Mononuclear cell (primary cell): Measurements from ENCODE around the gene CHCHD6. TPM values are rescaled to one million over a fixed set of nuclear protein-coding genes. Genes with fewer than 3 reads are reported as not detected.

Experiments used
- H3K27me3 ChIP-seq: 2 replicates; pipeline ENCODE4 v1.6.0; 2011; ENCODE audit warnings: low read length, control low read depth; ENCODE audit not compliant: insufficient read depth
- H3K4me1 ChIP-seq: 2 replicates; pipeline ENCODE4 v1.5.1; 2011; ENCODE audit warnings: mild to moderate bottlenecking, low read length, control low read depth; ENCODE audit not compliant: insufficient read depth
- H3K4me3 ChIP-seq: 2 replicates; pipeline ENCODE4 v1.5.1; 2011; ENCODE audit warnings: mild to moderate bottlenecking, low read length, moderate library complexity
- H3K9me3 ChIP-seq: 2 replicates; pipeline ENCODE4 v1.5.1; 2011; ENCODE audit warnings: low read depth, mild to moderate bottlenecking, control low read depth, low read length
- total RNA-seq: library from RNA; depleted of rRNA; stranded (reverse); fragments of >200 nt; gene quantifications from one replicate; pipeline ENCODE4 v1.2.3, GENCODE V29; 2012

The CHCHD6 gene
- total RNA-seq, 1 donor = 3.4 TPM

GRCh38 chr3:126945891-126946290, 241.9 kb downstream of the CHCHD6 start:
- no peak overlapping the region for H3K4me3 ChIP-seq
- no peaks in the 10 kb centered on the region for H3K9me3 ChIP-seq
- H3K4me1 ChIP-seq = peaks cover 12% of the 10 kb centered on the region
- no peaks in the 10 kb centered on the region for H3K27me3 ChIP-seq

GRCh38 chr3:126946405-126946804, 242.4 kb downstream of the CHCHD6 start:
- Histone ChIP-seq H3K4me3 (no peak overlapping the region), H3K27me3 (no peaks in the 10 kb centered on the region), H3K9me3 (no peaks in the 10 kb centered on the region), H3K4me1 (peaks cover 12% of the 10 kb centered on the region)

- no peaks in the 10 kb centered on the region for H3K9me3 ChIP-seq
- H3K4me3 ChIP-seq = no peak overlapping the region
- peaks cover 12% of the 10 kb centered on the region for H3K4me1 ChIP-seq
- no peaks in the 10 kb centered on the region for H3K27me3 ChIP-seq
These were observed 243.4 kb downstream of the CHCHD6 start for GRCh38 chr3:126947429-126947828.

- H3K4me3 ChIP-seq = no peak overlapping the region
- H3K9me3 ChIP-seq = no peaks in the 10 kb centered on the region
- H3K27me3 ChIP-seq = no peaks in the 10 kb centered on the region
- H3K4me1 ChIP-seq = peaks cover 14% of the 10 kb centered on the region
These were observed 245.0 kb downstream of the CHCHD6 start for GRCh38 chr3:126948980-126949535.

- H3K4me1 ChIP-seq = peaks cover 24% of the 10 kb centered on the region
- H3K27me3 ChIP-seq = no peaks in the 10 kb centered on the region
- no peak overlapping the region for H3K4me3 ChIP-seq
- no peaks in the 10 kb centered on the region for H3K9me3 ChIP-seq
These were observed 247.5 kb downstream of the CHCHD6 start for GRCh38 chr3:126951561-126951960.

GRCh38 chr3:126952261-126952982, 248.4 kb downstream of the CHCHD6 start:
- Histone ChIP-seq H3K9me3 (no peaks in the 10 kb centered on the region), H3K27me3 (no peaks in the 10 kb centered on the region), H3K4me1 (peaks cover 22% of the 10 kb centered on the region), H3K4me3 (no peak overlapping the region)

- H3K4me3 ChIP-seq = no peak overlapping the region
- peaks cover 17% of the 10 kb centered on the region for H3K4me1 ChIP-seq
- H3K27me3 ChIP-seq = no peaks in the 10 kb centered on the region
- no peaks in the 10 kb centered on the region for H3K9me3 ChIP-seq
These were observed 249.1 kb downstream of the CHCHD6 start for GRCh38 chr3:126952983-126953660.

GRCh38 chr3:126954141-126954842, 250.3 kb downstream of the CHCHD6 start:
- peaks cover 13% of the 10 kb centered on the region for H3K4me1 ChIP-seq
- no peaks in the 10 kb centered on the region for H3K9me3 ChIP-seq
- no peaks in the 10 kb centered on the region for H3K27me3 ChIP-seq
- H3K4me3 ChIP-seq = no peak overlapping the region

GRCh38 chr3:126955004-126955790, 251.2 kb downstream of the CHCHD6 start:
- Histone ChIP-seq H3K9me3 (no peaks in the 10 kb centered on the region), H3K27me3 (no peaks in the 10 kb centered on the region), H3K4me3 (no peak overlapping the region), H3K4me1 (peaks cover 13% of the 10 kb centered on the region)

GRCh38 chr3:126956361-126956760, 252.3 kb downstream of the CHCHD6 start:
- Histone ChIP-seq H3K27me3 (no peaks in the 10 kb centered on the region), H3K4me1 (peaks cover 13% of the 10 kb centered on the region), H3K9me3 (no peaks in the 10 kb centered on the region), H3K4me3 (no peak overlapping the region)

- no peak overlapping the region for H3K4me3 ChIP-seq
- peaks cover 13% of the 10 kb centered on the region for H3K4me1 ChIP-seq
- no peaks in the 10 kb centered on the region for H3K9me3 ChIP-seq
- H3K27me3 ChIP-seq = no peaks in the 10 kb centered on the region
These were observed 253.0 kb downstream of the CHCHD6 start for GRCh38 chr3:126956866-126957650.

GRCh38 chr3:126957776-126958637, 254.0 kb downstream of the CHCHD6 start:
- no peak overlapping the region for H3K4me3 ChIP-seq

GRCh38 chr3:126958638-126959085, 254.6 kb downstream of the CHCHD6 start:
- no peaks in the 10 kb centered on the region for H3K9me3 ChIP-seq

More at GRCh38 chr3:126957776-126958637, 254.0 kb downstream of the CHCHD6 start:
- Histone ChIP-seq H3K4me1 (peaks cover 13% of the 10 kb centered on the region), H3K27me3 (no peaks in the 10 kb centered on the region), H3K9me3 (no peaks in the 10 kb centered on the region)

More at GRCh38 chr3:126958638-126959085, 254.6 kb downstream of the CHCHD6 start:
- no peaks in the 10 kb centered on the region for H3K27me3 ChIP-seq
- peaks cover 13% of the 10 kb centered on the region for H3K4me1 ChIP-seq
- no peak overlapping the region for H3K4me3 ChIP-seq
